HT1080 (cell line): ENCODE measurements around the gene STAT6. TPM values are rescaled to one million over a fixed set of nuclear protein-coding genes. Genes with fewer than 3 reads are reported as not detected.
A peak's percentile ranks its signal among the peaks of the same experiment; 100 is the strongest.
"Not testable (repeated sequence)": the region's sequence is repeated elsewhere in the genome, so short reads cannot be mapped to it uniquely, and the experiment has no call there.

Source experiments
- DNase-seq: peaks from one replicate; pipeline ENCODE4 v3.0.0-alpha.2; 2015; ENCODE audit warnings: low read depth
- total RNA-seq: library from RNA; depleted of rRNA; stranded (reverse); fragments of >200 nt; shearing (Covaris generic); gene quantifications from 2 replicates; pipeline ENCODE4 v1.2.3, GENCODE V29; 2014

STAT6 gene
- total RNA-seq, 1 experiment from 2014 or later: 118 TPM

- peak; percentile 80 for DNase-seq
Measured at GRCh38 chr12:57127726-57128518, 16.8 kb upstream of the STAT6 start, which contains the start of gene LRP1. Gene LRP1, plus strand, starts transcription at chr12:57128483. Its CDS starts 482 bp downstream, at chr12:57128965.

- DNase-seq: peak; percentile 69
Measured at GRCh38 chr12:57127101-57127725, 16.1 kb upstream of the STAT6 start.

GRCh38 chr12:57126561-57126960, 15.4 kb upstream of the STAT6 start:
- DNase-seq: no peak

GRCh38 chr12:57126061-57126460, 14.9 kb upstream of the STAT6 start:
- no peak for DNase-seq

DNA sequence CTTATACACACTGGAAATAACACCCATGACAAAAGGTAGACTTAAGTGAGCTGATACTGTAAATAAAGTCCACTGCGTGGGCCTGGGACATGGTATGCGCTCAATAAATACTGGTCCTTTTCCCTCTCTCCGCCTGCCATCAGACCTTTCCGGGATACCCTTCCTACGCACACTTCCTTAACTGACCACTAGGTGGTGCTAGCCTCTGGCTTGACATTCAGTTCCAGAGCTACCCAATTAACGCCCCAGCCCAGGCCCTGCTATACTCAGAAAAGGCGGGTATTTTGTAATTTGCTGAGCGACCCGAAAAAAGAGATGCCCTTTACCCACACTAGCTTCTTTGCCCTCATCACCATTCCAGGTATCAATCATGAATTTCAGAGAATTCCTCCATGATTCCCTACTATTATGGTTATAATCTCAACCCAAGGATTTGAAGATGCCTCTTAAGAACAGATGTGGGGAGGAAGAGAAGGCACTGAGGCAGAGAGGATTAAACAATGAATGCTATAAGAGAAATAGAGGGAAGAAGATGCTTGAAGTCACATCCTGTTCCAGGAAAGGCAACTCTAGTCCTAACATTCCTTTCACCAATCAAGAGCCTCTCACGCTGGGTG, 13.2 kb upstream of the STAT6 start:
- peak; percentile 64 for DNase-seq

DNA sequence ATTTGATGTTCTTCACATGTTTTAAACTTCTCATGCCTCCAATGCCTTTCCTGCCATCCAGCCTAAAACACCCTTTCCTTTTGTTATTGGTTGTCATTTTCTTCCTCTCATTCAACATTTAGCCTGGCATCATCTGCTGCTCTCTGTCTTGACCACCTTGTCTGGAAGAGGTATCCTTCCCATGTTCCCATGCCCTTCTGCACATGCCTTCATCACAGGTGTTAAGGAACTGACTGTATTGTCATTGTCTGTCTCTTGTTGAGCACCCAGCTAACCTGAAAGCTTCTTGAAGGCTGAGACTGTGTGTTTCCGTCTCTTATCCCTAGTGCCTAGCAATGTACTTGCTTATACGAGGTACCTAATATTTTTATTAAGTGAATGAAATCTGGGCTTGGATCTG, 12.7 kb upstream of the STAT6 start:
- no peak for DNase-seq

- DNase-seq: not testable (repeated sequence)
Measured at GRCh38 chr12:57120718-57121117, 9.6 kb upstream of the STAT6 start.

- no peak for DNase-seq
Measured at GRCh38 chr12:57119294-57120085, 8.3 kb upstream of the STAT6 start.

- DNase-seq: peak; percentile 88
Measured at GRCh38 chr12:57118711-57119271, 7.6 kb upstream of the STAT6 start.

DNA sequence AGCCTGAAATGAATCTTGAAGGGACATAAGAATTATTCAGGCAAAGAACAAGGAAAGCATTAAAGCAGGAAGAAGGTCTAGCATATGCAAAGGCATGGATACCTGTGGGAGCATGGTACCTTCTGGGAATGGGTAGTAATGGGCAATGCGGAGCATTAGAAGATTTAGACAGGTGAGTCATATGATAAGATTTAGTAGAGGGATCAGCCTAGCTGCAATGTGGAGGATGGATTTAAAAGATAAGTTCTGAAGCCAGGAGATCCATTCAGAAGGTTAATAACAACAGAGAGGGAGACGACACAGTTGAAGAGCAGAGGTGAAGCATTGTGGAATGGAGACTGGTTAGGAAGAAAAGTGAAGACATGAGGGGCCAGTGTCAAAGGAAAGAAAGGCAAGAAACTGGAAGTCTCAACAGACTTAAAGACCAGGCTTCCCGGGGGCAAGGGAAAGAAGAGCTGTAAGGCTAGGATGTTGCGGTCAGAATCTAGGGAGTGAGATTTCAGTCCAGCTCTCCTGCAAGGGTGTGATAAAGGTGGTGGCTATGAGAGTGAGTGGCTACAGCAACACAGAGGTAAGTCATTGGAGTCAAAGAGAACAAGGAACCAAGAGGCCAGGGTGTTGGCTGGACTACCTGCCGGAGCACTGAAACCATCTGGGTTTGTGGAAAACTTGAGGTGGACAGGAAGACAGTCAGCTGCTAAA, 5.6 kb upstream of the STAT6 start:
- no peak for DNase-seq

DNA sequence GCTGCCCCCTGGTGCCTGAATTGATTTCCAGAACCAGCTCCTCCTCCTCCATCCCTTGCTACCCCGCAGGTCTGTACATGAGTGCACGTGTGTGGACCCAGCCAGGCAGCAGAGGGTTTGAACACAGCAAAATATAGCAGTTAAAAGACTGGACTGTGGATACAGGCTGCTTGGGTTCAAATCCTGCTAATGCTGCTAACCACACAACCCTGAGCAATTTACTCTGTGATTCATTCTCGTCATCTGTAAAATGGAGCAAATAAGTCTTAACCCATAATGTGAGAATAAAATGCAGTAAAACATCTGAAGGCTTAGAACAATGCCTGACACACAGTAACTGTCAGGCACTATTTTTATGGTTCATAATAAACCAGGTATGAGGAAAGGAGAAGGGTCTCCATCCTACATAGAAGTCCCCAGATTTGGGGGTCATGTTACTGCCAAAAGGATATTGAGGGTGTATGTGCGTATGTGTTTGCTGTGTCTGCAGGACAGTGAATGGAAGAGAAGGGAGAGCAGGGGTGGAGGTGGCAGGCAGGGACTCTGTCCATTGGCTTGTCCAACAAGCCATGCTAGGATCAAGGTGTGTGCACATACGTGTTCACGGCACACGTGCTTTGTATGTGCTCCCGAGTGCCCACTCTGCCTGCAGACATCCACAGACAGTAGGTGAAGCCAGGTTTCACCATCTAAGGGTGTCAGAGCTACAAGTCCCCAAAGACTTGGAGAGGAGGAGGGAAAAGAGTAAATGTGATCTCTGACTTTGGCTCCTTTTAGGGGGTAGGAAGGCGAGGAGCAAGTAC, 1.5 kb upstream of the STAT6 start:
- no peak for DNase-seq

GRCh38 chr12:57110104-57111030, 795 bp downstream of the STAT6 start:
- peak; percentile 58 for DNase-seq

DNA sequence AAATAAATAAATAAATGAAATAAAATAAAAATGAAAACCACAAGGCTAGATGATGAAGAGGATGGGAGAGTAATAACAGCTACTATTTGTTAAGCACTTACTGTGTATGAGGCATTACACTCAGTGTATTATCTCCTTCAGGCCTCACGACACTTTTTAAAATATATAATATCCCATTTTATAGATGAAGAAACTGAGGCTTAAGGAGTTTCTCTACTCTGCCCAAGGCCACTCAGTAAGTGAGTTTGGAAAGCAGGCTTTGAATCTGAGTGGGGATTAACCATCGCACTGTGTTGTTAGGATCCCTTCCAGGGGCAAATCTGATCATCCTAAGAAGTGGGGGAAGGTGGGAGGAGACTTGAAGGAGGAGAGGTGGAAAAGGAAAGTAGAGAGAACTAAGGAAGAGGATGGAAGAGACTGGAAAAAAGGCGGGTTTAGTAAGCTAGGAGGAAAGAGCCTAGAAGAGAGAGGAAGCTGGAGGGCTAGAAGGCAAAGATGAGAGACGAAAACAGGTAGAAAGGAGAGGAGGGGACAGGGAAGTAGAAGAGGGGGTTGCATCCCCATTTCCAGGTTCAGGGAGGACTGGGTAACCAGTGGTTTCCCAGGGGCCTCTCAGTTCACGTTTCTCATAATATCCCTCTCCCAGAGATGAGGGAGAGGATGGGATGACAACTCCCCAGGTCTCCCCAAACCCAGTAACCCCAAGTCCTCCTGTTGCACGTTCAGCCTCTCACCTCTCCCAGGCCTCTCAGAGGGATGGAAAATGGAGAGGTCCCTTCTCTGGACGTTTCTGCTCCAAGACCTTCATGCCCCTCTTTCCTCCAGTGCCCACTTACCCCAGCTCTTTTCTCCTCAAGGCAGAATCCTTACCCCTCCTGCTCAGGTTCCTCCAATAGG, 1.7 kb downstream of the STAT6 start:
- DNase-seq: no peak

DNA sequence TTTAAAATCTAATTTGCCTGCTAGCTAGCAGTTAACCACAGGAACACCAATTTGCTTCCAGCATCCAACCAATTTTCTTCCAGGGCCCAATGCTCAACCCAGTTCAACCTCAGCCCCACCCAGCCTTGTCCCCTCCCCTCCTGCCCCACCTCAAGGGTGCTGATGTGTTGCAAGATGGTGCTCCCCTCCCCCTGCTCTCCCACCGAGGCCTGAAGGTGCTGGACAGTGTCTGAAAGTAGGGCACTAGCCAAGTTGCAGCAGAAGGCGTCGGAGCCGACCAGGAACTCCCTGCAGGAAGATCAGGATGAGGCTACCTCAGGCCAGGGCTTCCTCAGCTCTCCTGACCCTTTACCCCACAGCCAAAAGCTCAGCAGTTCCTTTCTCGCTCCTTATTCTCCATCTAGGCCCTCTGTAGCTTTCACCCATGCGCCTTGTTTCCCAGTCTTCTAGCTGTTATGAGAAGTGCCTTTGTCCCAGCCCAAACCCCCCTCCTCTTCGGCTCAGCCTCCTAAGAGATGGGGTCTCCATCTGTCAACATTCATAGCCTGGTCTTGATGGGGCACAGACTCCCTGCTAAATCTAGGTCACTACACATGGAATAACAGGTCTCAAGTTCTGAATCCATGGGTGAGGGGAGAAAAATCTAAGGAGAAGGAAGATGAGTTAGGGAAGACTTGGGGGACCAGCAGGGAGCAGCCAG, 3.6 kb downstream of the STAT6 start:
- no peak for DNase-seq

DNA sequence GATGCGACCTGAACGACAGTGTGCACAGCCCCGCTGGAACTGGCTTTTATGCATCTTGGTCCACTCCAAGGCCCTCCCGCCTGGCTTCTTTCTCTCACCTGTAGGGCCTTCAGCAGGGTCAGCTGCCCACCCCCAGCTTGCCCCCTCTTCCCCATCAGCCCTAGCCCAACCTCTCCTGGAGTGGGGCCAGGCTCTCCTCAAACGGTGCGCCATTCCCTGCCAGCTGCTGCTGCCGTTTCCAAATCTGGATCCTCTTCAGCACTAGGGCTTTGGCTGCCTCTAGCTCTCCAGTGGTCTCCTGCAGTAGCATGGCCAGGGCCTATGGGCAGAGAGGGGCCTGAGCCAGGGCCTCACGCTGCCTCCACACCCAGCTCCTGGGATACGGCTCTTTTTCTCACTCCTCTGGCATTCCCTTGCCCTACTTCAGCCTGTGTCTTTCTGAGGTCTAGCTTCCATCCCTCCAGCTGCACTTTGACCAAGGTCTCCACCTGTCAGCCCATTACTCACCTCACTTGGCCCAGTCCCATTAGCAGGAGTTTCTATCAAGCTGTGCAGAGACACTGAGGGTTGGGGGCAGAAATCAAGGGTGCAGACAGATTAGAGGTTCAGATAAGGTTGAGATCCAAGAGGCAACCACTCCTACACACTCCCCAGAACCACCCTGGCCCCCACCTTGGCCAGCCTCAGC, 5.0 kb downstream of the STAT6 start:
- no peak for DNase-seq

DNA sequence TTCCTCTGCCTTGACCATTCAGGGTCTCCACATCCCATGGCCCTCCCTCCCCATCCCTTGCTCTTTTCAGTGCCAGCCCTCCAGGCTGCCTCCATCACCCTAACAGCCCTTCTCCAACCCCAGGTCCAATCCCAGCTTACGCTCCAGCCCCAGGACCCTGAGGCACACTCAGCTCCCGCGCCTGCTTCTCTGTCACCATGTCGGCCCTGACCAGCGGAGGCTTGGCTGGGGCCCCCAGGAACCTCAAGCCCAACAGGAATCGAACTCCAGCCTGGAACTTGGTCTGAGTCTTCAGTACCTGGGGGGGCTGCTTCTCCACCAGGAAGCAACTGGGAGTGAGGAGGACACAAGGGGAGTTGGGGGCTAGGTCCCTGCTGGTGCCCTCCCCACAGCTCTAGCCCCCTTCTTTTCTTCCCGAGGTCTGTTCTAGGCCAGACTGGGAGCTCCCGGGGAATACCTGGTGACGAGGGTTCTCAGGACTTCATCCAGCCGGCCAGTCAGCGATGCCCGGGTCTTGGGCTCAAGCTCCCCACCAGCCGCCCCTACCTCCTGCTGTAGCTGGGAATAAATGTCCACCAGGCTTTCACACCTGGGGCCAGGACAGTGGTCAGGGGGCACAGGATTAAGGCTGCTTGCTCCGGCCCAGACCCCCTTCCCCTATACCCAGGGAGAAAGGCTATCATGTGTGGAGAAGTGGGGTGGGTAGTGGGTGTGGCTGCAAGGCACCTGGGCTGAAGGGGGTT, 6.0 kb downstream of the STAT6 start:
- DNase-seq: no peak
